ENCODE data around the gene SLC5A12. TPM values are rescaled to one million over a fixed set of nuclear protein-coding genes. Genes with fewer than 3 reads are reported as not detected.

Gene SLC5A12
- total RNA-seq, 1 experiment from 2014 or later: not detected

DNA sequence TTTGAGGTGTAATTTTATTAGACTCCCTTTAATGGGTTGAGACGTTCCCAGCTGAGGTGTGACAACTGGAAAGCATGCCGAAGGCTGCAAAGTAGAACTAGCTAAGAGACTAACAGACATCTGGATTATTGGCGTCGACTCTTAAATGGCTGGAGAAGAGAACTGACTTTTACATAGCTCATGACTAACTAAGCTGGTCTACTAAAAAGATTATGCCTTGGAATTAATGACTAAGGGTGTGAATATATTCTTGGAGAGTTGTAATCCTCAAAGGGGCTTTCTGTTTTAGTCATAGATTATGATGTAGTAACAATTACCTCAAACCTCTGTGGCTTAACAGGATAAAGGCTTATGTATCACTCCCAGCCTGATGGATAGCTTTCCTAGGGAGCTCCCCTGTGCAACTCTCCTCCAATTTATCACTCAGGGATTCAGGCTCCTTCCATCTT is 39.5 kb upstream of the SLC5A12 start:
- no TSS peak for BruUV-seq (replicated peaks)
- Histone ChIP-seq H3K27ac (ENCODE audit: low read depth, low read length, poor library complexity, severe bottlenecking) (no peak overlapping the region), H3K4me3 (ENCODE audit: low read depth, low read length, poor library complexity, severe bottlenecking) (no peak overlapping the region), H3K9me3 (ENCODE audit: low read depth, low read length, poor library complexity, severe bottlenecking) (no peaks in the 10 kb centered on the region), H3K27me3 (replicated peaks; ENCODE audit: insufficient read depth, low read depth, low read length, poor library complexity) (peaks cover 53% of the 10 kb centered on the region), H3K4me1 (ENCODE audit: insufficient read depth, low read length, poor library complexity, severe bottlenecking) (no peaks in the 10 kb centered on the region), H3K36me3 (ENCODE audit: insufficient read depth, low read length, poor library complexity, severe bottlenecking) (no peaks in the 10 kb centered on the region)
- intact Hi-C loops (cut with micrococcal nuclease; ENCODE audit: unreplicated experiment): no loop called here
- TF ChIP-seq, protein P1, sequence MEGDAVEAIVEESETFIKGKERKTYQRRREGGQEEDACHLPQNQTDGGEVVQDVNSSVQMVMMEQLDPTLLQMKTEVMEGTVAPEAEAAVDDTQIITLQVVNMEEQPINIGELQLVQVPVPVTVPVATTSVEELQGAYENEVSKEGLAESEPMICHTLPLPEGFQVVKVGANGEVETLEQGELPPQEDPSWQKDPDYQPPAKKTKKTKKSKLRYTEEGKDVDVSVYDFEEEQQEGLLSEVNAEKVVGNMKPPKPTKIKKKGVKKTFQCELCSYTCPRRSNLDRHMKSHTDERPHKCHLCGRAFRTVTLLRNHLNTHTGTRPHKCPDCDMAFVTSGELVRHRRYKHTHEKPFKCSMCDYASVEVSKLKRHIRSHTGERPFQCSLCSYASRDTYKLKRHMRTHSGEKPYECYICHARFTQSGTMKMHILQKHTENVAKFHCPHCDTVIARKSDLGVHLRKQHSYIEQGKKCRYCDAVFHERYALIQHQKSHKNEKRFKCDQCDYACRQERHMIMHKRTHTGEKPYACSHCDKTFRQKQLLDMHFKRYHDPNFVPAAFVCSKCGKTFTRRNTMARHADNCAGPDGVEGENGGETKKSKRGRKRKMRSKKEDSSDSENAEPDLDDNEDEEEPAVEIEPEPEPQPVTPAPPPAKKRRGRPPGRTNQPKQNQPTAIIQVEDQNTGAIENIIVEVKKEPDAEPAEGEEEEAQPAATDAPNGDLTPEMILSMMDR (conservative IDR thresholded peaks at IDR 0.05; ENCODE audit: low read depth, low read length): no peak
- no peak for TF ChIP-seq EZH2 (IDR thresholded peaks at IDR 0.05; ENCODE audit: borderline replicate concordance, low read depth, low read length, poor library complexity, severe bottlenecking)
- POLR2A ChIA-PET (ENCODE audit: low non-redundant PET): no interaction called here
- DNase-seq (ENCODE audit: low spot score): no peak
- CTCF ChIA-PET: interaction anchor here (1.6 kb wide), 1 partner anchor 398 kb away, joined by 5 read pairs; no protein-coding TSS in a partner anchor

DNA sequence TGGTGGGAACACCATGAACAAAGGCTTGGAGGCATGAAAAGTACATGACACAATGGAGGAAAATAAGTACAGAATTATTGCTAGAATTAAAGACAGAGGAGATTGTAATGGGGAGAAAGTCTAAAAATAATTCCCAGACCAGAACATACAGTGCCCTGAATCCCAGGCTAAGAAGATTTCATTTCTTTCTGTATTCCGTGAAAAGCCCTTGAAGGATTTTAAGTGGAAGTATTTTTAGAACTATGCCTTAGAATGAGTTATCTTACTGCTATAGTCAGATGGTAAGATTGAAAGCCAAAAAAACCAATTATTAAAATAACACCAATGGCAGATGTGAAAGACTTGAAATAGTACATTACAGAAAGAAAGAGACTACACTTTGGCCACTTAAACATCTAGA is 36.1 kb upstream of the SLC5A12 start:
- intact Hi-C loops (cut with micrococcal nuclease; ENCODE audit: unreplicated experiment): no loop called here
- peaks cover 59% of the 10 kb centered on the region for H3K27me3 ChIP-seq (replicated peaks; ENCODE audit: insufficient read depth, low read depth, low read length, poor library complexity)
- no peak overlapping the region for H3K4me3 ChIP-seq (ENCODE audit: low read depth, low read length, poor library complexity, severe bottlenecking)

DNA sequence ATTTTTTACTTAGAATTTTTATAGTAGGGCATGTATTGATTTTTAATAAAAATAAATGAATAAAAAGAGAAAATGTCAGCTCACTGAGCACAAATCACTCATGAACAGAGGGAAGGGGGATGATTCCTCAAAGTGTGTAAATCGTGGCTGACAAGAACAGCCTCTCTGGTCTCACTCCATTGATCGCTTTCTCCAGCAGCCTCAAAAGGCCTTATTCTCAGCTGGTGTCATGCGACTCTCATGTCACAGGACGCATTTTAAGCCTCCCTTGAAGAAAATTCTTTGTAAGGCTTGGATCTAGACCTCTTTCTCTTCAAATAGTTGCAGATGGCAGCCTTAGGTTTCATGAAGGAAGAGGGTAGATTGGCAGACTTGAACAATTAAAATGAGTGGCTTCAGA is 33.9 kb upstream of the SLC5A12 start:
- Histone ChIP-seq H3K9me3 (ENCODE audit: low read depth, low read length, poor library complexity, severe bottlenecking) (no peaks in the 10 kb centered on the region), H3K27ac (ENCODE audit: low read depth, low read length, poor library complexity, severe bottlenecking) (no peak overlapping the region), H3K27me3 (replicated peaks; ENCODE audit: insufficient read depth, low read depth, low read length, poor library complexity) (peaks cover 74% of the 10 kb centered on the region), H3K4me1 (ENCODE audit: insufficient read depth, low read length, poor library complexity, severe bottlenecking) (no peaks in the 10 kb centered on the region), H3K36me3 (ENCODE audit: insufficient read depth, low read length, poor library complexity, severe bottlenecking) (no peaks in the 10 kb centered on the region), H3K4me3 (ENCODE audit: low read depth, low read length, poor library complexity, severe bottlenecking) (no peak overlapping the region)
- CTCF ChIA-PET: interaction anchor here (1.1 kb wide), 1 partner anchor 403 kb away, joined by 7 read pairs; no protein-coding TSS in a partner anchor
- no TSS peak for BruUV-seq (replicated peaks)
- POLR2A ChIA-PET (ENCODE audit: low non-redundant PET): no interaction called here
- no peak for TF ChIP-seq EZH2 (IDR thresholded peaks at IDR 0.05; ENCODE audit: borderline replicate concordance, low read depth, low read length, poor library complexity, severe bottlenecking)
- TF ChIP-seq, protein P1 (conservative IDR thresholded peaks at IDR 0.05; ENCODE audit: low read depth, low read length): no peak
- no peak for DNase-seq (ENCODE audit: low spot score)
- intact Hi-C loops (cut with micrococcal nuclease; ENCODE audit: unreplicated experiment): no loop called here

More for the DNA sequence above, 36.1 kb upstream of the SLC5A12 start:
- ChIA-PET CTCF (interaction anchor here (1.3 kb wide), 1 partner anchor 728 kb away, joined by 5 read pairs; no protein-coding TSS in a partner anchor), POLR2A (ENCODE audit: low non-redundant PET) (interaction anchor here (0.6 kb wide), 1 partner anchor 425 kb away, joined by 3 read pairs; no protein-coding TSS in a partner anchor)
- Histone ChIP-seq H3K36me3 (ENCODE audit: insufficient read depth, low read length, poor library complexity, severe bottlenecking) (no peaks in the 10 kb centered on the region), H3K9me3 (ENCODE audit: low read depth, low read length, poor library complexity, severe bottlenecking) (no peaks in the 10 kb centered on the region), H3K27ac (ENCODE audit: low read depth, low read length, poor library complexity, severe bottlenecking) (no peak overlapping the region), H3K4me1 (ENCODE audit: insufficient read depth, low read length, poor library complexity, severe bottlenecking) (no peaks in the 10 kb centered on the region)
- BruUV-seq (replicated peaks): no TSS peak
- TF ChIP-seq, protein P1 (conservative IDR thresholded peaks at IDR 0.05; ENCODE audit: low read depth, low read length): no peak
- no peak for TF ChIP-seq EZH2 (IDR thresholded peaks at IDR 0.05; ENCODE audit: borderline replicate concordance, low read depth, low read length, poor library complexity, severe bottlenecking)
- DNase-seq (ENCODE audit: low spot score): no peak

All from A673 (cell line).